Chondrocyte (in vitro differentiated cells): ENCODE measurements around the gene TMEM258. TPM values are rescaled to one million over a fixed set of nuclear protein-coding genes. Genes with fewer than 3 reads are reported as not detected.

ENCODE experiments used
- DNase-seq: peaks from one replicate; pipeline ENCODE4 v3.0.0; 2021; ENCODE audit warnings: mixed read lengths, low spot score
- H3K27ac Mint-ChIP-seq: one replicate; pipeline ENCODE4 v1.8.0; 2021; ENCODE audit warnings: mild to moderate bottlenecking, moderate library complexity, mixed read lengths; ENCODE audit not compliant: unreplicated experiment
- H3K27me3 Mint-ChIP-seq: 2 replicates; pipeline ENCODE4 v1.8.0; 2021; ENCODE audit warnings: low read depth, mixed read lengths
- H3K36me3 Mint-ChIP-seq: 2 replicates; pipeline ENCODE4 v1.8.0; 2021; ENCODE audit warnings: low read depth, mixed read lengths
- H3K4me1 Mint-ChIP-seq: 2 replicates; pipeline ENCODE4 v1.8.0; 2021; ENCODE audit warnings: low read depth, mild to moderate bottlenecking, mixed read lengths
- H3K4me3 Mint-ChIP-seq: one replicate; pipeline ENCODE4 v1.8.0; 2021; ENCODE audit warnings: mild to moderate bottlenecking, moderate library complexity, mixed read lengths; ENCODE audit not compliant: unreplicated experiment
- H3K9me3 Mint-ChIP-seq: 2 replicates; pipeline ENCODE4 v1.8.0; 2021; ENCODE audit warnings: low read depth, mixed read lengths
- CTCF ChIP-seq: fragments of 200-600 bp; sonication (generic); IDR thresholded peaks from 2 replicates; pipeline ENCODE4 v1.5.0; 2021; ENCODE audit warnings: antibody characterized with exemption, mild to moderate bottlenecking, moderate library complexity
- total RNA-seq: library from RNA; stranded (reverse); gene quantifications from 3 replicates; pipeline ENCODE4 v1.2.1, GENCODE V29; 2021

TMEM258 gene
- total RNA-seq, 1 donor from 2014 or later, result 103 TPM

GRCh38 chr11:61833471-61833870 is 41.1 kb upstream of the TMEM258 start:
- H3K4me3 Mint-ChIP-seq, result no peak overlapping the region
- no peak for TF ChIP-seq CTCF
- peak overlapping the region; percentile 95 for H3K27ac Mint-ChIP-seq
- peaks cover 5% of the 10 kb centered on the region for H3K36me3 Mint-ChIP-seq
- no peak for DNase-seq
- H3K4me1 Mint-ChIP-seq, result peaks cover 64% of the 10 kb centered on the region
- H3K27me3 Mint-ChIP-seq, result no peaks in the 10 kb centered on the region
- no peaks in the 10 kb centered on the region for H3K9me3 Mint-ChIP-seq

- Mint-ChIP-seq H3K4me3 (no peak overlapping the region), H3K36me3 (peaks cover 4% of the 10 kb centered on the region), H3K9me3 (no peaks in the 10 kb centered on the region), H3K27me3 (no peaks in the 10 kb centered on the region), H3K27ac (peak overlapping the region; percentile 27), H3K4me1 (peaks cover 64% of the 10 kb centered on the region)
- TF ChIP-seq CTCF, result no peak
- DNase-seq, result no peak
Observed at GRCh38 chr11:61832754-61833153, 40.4 kb upstream of the TMEM258 start.

- TF ChIP-seq CTCF, result no peak
- Mint-ChIP-seq H3K27me3 (no peaks in the 10 kb centered on the region), H3K4me1 (peaks cover 66% of the 10 kb centered on the region), H3K36me3 (peaks cover 4% of the 10 kb centered on the region), H3K9me3 (no peaks in the 10 kb centered on the region), H3K27ac (peak overlapping the region; percentile 33), H3K4me3 (peak overlapping the region; percentile 13)
- no peak for DNase-seq
Observed at GRCh38 chr11:61832207-61832606, 39.8 kb upstream of the TMEM258 start.

- DNase-seq, result no peak
- TF ChIP-seq CTCF, result no peak
- no peaks in the 10 kb centered on the region for H3K9me3 Mint-ChIP-seq
- peak overlapping the region; percentile 86 for H3K27ac Mint-ChIP-seq
- H3K27me3 Mint-ChIP-seq, result no peaks in the 10 kb centered on the region
- peaks cover 67% of the 10 kb centered on the region for H3K4me1 Mint-ChIP-seq
- H3K4me3 Mint-ChIP-seq, result peak overlapping the region; percentile 90
- peaks cover 4% of the 10 kb centered on the region for H3K36me3 Mint-ChIP-seq
Observed at GRCh38 chr11:61830237-61831105, 38.1 kb upstream of the TMEM258 start.

GRCh38 chr11:61829806-61830205 is 37.4 kb upstream of the TMEM258 start:
- Mint-ChIP-seq H3K36me3 (peaks cover 4% of the 10 kb centered on the region), H3K27ac (peak overlapping the region; percentile 90), H3K4me3 (peak overlapping the region; percentile 90), H3K27me3 (no peaks in the 10 kb centered on the region), H3K9me3 (no peaks in the 10 kb centered on the region), H3K4me1 (peaks cover 61% of the 10 kb centered on the region)
- no peak for DNase-seq
- TF ChIP-seq CTCF, result no peak
